Peyer's patch (tissue), 4 donors: ENCODE measurements around the gene TBX10.

Experiments
- CTCF ChIP-seq, 6 experiments: fragments of 450-650 bp in 4 of 6; fragments of 200-600 bp in 2 of 6; sonication (generic) in 1 of 6; IDR thresholded peaks; one replicate each; pipeline ENCODE4 v1.5.1; 2017 to 2019; ENCODE audit warnings: antibody characterized with exemption in 6 of 6, mild to moderate bottlenecking in 3 of 6, moderate library complexity in 1 of 6
- POLR2A ChIP-seq, 2 donors: fragments of 450-650 bp; IDR thresholded peaks; one replicate each; pipeline ENCODE4 v1.5.1; 2017; ENCODE audit warnings: antibody characterized with exemption in 2 of 2, mild to moderate bottlenecking in 2 of 2, moderate library complexity in 2 of 2

DNA sequence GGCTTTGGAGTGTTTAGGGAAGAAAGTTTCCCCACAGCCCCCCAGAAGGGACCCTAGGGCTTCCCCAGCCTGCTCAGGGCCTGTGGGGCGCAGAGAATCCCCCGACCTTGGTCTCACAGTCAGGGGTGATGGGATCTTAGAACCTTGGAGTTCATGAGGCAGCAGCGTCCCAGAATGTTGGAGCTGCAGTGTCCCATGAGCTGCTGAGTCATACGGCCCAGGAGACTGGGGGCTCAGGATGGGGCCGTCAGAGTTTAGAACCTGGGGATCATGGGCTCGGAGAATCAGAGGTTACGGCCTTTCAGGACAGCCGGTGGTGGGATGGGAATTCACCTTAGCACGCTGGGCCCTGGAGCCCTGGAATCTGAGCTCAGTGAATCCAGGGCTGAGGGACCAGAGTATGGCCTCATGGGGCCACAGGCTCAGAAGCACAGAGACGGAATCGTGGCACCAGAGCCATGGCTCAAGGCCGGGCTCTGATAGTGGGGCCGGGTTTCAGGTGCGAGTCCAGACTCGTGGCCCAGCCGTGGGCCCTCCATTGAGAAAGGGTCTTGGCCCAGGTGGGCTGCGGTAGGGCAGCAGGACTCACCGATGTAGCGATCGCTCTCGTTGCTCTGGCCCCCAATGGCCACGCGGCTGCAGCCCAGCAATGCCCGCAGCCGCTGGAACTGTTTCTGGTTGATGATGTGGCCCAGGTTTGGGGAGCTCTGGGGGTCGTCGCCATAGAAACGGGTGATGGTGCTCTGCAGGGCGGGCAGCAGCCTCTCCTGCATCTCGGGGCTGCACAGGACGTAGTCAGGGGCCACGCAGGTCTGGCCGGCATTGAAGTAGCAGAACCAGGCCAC lies 25.4 kb upstream of the TBX10 start:
- TF ChIP-seq CTCF (IDR thresholded peaks at IDR 0.05) (no peak), POLR2A (IDR thresholded peaks at IDR 0.05) (no peak)
